NCI-H2171 (cell line): ENCODE measurements around the gene MPHOSPH8.
"Not testable (repeated sequence)": the region's sequence is repeated elsewhere in the genome, so short reads cannot be mapped to it uniquely, and the experiment has no call there.

ENCODE experiments used
- DNase-seq: peaks from one replicate; lab custom pipeline; 2025; lab: John Stamatoyannopoulos, UW

MPHOSPH8 gene

DNA sequence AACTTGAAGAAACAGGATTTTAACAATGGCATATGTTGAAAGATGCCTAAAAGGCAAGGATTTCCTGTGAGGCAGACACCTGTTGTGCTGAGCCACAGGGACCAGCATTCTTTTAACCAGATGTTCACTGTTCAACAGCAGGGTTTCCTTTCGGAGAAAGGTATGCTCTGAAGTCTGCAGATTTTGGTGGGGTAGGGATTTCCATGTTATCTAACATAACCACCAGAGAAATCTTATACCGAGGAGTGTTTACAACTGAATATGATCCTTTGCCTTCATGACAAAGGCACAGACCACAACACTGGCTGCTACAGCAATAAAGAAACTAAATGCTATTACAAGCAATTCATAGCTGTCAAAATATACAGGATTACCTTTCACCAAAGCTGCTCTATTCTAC is 48.1 kb downstream of the MPHOSPH8 start:
- no peak for DNase-seq

- no peak for DNase-seq
Measured at GRCh38 chr13:19685034-19685433, 51.6 kb downstream of the MPHOSPH8 start.

DNA sequence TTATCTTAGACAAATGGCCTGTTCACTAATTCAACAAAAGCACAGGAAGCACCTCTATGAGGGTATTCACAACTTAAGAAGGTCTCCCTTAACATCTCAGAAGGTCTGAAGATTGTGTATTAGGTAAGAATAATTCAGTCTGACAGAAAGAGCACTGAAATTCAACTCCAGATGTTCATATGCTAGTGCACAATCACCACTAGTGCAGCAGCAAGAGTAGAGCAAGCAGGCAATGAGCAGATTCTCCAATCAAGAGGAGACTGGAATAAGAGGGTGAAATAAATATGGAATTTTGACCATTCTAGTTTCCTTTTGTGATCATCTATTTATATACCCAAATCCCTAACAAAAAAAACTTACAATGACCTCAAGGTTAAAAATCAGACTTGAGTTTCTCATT is 52.0 kb downstream of the MPHOSPH8 start:
- no peak for DNase-seq

- DNase-seq: not testable (repeated sequence)
Measured at GRCh38 chr13:19691447-19691846, 58.0 kb downstream of the MPHOSPH8 start.

- DNase-seq: no peak
Measured at GRCh38 chr13:19695428-19695827, 62.0 kb downstream of the MPHOSPH8 start.

GRCh38 chr13:19695829-19696228 is 62.4 kb downstream of the MPHOSPH8 start:
- DNase-seq: no peak

GRCh38 chr13:19700963-19701362 is 67.5 kb downstream of the MPHOSPH8 start:
- DNase-seq: not testable (repeated sequence)

DNA sequence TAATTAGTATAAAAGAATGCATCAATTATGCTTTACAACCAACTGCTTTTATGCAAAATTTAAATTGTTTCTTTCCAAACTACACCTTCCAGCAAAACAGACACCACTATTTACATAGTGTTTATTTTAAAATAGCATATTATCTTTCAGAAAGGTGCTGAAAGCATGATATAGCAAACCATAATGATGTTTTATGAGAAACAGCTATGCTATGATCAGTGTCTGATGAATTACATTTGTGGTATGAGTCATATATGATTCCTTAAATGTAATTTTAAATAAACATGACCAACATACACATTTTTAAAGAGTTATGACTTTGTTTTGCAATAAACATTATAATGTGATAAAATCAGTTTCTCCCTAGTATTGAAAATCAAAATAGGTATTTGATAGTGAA is 68.2 kb downstream of the MPHOSPH8 start:
- DNase-seq: not testable (repeated sequence)

DNA sequence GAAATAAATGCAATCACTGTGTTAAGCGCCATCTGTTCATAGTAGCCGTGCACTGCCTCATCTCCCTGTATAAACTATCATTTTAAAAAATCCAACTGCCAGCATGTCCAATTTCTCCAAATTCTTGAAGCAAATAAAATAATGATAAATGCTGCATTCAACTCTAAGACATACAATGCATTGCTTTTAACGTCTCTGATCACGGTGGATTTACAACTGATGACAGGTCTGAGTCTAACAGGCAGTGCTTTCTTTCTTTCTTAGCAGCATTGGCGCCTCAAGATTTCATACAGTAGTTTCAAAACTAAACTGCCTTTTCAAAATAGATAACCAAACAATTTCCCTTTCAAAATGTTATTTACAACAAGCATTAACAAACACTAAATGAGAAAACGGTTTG is 70.8 kb downstream of the MPHOSPH8 start:
- not testable (repeated sequence) for DNase-seq

DNA sequence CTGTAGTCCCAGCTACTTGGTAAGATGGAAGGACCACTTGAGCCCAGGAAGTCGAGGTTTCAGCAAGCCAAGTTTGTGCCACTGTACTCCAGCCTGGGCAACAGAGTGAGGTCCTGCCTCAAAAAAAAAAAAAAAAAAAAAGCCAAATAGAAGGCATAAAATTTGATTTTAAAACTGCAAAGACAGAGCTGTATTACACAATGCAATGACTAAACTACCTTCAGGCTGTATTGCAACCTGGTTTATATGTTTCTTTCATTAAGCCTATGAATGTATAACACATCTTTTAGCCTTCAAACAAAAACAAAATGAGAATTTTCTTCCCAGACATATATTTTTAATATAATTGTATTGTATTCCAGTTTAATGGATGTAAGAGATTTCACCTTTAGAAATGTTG is 75.6 kb downstream of the MPHOSPH8 start:
- not testable (repeated sequence) for DNase-seq

DNA sequence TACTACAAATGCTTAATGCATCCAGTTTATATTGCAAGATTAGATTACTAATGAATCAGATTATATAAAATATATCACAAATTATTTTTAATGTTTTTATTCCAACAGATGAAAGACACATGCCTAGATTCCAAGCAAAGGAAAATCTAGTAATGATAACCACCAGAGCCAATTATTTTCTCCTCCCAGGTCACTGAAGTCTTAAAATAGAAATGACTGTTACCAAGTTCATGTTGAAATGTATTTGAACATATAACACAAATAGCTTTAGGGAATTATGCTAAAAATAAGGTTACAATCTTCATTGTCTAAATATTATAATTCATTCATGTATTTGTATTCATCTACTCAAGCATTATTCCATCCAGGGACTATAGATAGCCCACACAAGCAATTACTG is 76.3 kb downstream of the MPHOSPH8 start:
- not testable (repeated sequence) for DNase-seq

DNA sequence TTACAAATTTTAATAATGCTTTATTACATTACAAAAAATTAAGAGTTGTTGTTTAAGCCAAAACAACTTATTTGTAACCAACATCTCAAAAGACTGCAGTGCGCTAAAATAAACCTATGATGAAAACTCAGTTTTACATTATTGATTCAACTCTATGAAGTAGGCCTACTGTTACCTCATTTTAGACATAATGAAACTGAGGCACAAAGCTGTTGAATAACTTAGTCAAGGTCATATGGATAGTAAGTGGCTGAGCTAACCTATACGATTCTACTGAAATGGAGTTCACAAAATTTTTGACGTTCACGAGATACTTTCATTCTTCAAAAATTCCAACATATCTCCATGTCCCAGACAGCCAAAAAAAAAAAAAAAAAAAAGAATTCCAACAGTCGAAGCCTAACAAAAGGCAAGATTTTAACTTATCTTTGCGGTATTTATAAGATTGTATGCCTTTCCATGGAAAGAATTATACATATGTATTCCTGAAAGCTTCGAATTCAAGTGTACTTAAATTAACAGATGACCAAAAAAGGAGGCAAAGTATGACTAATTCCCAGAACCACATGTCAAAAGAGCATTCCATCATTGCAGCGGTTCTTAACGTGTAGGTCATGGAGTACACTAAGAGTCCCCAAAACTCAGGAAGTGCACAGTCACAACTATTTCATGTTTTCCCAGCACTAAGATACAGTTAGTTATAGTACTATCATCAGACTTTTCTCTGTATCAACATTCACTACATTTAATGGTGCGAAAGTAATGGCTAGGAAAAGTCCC is 79.9 kb downstream of the MPHOSPH8 start:
- DNase-seq: no peak

DNA sequence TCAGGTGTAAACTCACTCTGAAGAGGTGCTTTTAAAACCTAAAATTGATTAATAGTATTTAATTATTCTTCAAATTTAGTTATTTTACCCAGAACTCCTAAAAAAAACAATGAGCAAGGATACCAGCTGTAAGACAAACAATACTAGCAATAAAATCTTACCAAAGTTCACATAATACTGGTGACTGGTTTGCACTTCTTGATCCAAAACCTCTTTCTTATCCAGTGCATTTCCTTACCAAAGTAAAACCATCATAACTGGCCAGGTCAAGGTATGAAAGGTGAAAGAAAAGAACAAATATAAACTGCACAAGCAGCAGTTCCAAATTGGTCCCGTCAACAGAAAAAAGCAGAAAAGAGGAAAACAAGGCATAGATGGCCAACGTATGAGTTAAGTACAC is 86.6 kb downstream of the MPHOSPH8 start:
- no peak for DNase-seq
